ENCODE data around the gene PTRH1. TPM values are rescaled to one million over a fixed set of nuclear protein-coding genes. Genes with fewer than 3 reads are reported as not detected.

PTRH1 gene
- total RNA-seq, 1 experiment from 2014 or later, result 22.4 TPM

DNA sequence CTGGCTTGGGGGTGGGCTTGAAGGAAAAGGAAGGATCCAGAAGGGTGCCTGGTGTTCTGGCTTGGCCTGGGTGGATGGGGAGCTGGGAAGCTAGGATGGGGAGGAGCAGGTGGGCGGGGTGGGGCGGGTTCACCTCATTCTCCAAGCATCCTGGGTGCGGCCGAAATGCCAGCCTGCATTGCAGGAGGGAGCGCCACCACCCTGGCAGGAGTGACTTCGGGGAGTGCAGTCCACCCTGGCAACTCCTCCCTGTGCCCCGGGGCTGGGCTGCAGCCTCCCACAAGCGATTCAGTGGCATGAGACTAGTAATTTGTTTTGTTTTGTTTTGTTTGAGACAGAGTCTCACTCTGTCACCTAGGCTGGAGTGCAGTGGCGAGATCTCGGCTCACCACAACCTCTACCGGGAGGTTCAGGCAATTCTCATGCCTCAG is 5.9 kb upstream of the PTRH1 start:
- H3K36me3 ChIP-seq (ENCODE audit: low read depth), result no peaks in the 10 kb centered on the region
- H3K4me3 ChIP-seq, result no peak overlapping the region
- peak overlapping the region; percentile 61 for H3K27ac ChIP-seq
- H3K9me2 ChIP-seq (ENCODE audit: insufficient read depth), result no peaks in the 10 kb centered on the region
- H3F3A ChIP-seq (ENCODE audit: insufficient read depth, low read depth), result peaks cover 27% of the 10 kb centered on the region
- H3K27me3 ChIP-seq (ENCODE audit: insufficient read depth, low read depth), result no peaks in the 10 kb centered on the region
- no peak for TF ChIP-seq EZH2 (IDR thresholded peaks at IDR 0.05; ENCODE audit: low read depth)
- TF ChIP-seq, protein P1, sequence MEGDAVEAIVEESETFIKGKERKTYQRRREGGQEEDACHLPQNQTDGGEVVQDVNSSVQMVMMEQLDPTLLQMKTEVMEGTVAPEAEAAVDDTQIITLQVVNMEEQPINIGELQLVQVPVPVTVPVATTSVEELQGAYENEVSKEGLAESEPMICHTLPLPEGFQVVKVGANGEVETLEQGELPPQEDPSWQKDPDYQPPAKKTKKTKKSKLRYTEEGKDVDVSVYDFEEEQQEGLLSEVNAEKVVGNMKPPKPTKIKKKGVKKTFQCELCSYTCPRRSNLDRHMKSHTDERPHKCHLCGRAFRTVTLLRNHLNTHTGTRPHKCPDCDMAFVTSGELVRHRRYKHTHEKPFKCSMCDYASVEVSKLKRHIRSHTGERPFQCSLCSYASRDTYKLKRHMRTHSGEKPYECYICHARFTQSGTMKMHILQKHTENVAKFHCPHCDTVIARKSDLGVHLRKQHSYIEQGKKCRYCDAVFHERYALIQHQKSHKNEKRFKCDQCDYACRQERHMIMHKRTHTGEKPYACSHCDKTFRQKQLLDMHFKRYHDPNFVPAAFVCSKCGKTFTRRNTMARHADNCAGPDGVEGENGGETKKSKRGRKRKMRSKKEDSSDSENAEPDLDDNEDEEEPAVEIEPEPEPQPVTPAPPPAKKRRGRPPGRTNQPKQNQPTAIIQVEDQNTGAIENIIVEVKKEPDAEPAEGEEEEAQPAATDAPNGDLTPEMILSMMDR (conservative IDR thresholded peaks at IDR 0.05), result peak; percentile 33; the same call in 1 of the 2 replicates
- DNase-seq, result peak; percentile 90 to 95
- peak overlapping the region; percentile 49 for H3K4me2 ChIP-seq
- ChIA-PET CTCF (interaction anchor here (0.6 to 0.7 kb wide), 2 partner anchors 118 to 410 kb away, joined by 5 to 9 read pairs; no protein-coding TSS in a partner anchor), POLR2A (ENCODE audit: unreplicated experiment) (interaction anchor here (0.6 kb wide), 2 partner anchors 276 to 807 kb away, joined by 6 to 7 read pairs; partner anchors contain the start of gene RALGPS1)
- H4K20me1 ChIP-seq (ENCODE audit: insufficient read depth), result no peaks in the 10 kb centered on the region
- BruUV-seq (replicated peaks), result no TSS peak
- H2AFZ ChIP-seq, result no peak overlapping the region
- no peaks in the 10 kb centered on the region for H3K79me2 ChIP-seq (ENCODE audit: low read depth)
- no peaks in the 10 kb centered on the region for H3K9me3 ChIP-seq (ENCODE audit: insufficient read depth, low read depth)
- H3K4me1 ChIP-seq (replicated peaks; ENCODE audit: insufficient read depth), result peaks cover 16% of the 10 kb centered on the region
- intact Hi-C loops (cut with micrococcal nuclease; ENCODE audit: unreplicated experiment), result loop anchor here (5.0 to 10.0 kb wide), 2 partner anchors 109 to 497 kb away; partner anchors contain the start of gene STXBP1

DNA sequence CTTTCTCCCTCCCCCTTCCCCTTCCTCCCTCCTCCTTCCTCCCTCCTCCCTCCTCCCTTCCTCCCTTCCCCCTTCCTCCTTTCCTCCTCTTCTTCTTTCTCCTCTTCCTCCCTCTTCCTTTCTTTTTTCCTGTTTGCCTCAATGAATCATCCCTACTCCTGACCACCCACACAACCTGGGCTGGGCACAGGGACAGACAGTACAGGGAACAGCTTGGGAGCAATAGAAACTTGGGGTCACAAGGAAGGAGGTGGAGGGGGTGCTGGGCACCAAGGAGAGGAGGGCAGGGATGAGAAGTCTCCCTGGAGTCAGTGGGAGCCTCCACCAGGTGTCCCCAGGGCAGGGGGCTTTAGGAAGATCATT is 5.4 kb upstream of the PTRH1 start:
- H3K4me3 ChIP-seq, result no peak overlapping the region

DNA sequence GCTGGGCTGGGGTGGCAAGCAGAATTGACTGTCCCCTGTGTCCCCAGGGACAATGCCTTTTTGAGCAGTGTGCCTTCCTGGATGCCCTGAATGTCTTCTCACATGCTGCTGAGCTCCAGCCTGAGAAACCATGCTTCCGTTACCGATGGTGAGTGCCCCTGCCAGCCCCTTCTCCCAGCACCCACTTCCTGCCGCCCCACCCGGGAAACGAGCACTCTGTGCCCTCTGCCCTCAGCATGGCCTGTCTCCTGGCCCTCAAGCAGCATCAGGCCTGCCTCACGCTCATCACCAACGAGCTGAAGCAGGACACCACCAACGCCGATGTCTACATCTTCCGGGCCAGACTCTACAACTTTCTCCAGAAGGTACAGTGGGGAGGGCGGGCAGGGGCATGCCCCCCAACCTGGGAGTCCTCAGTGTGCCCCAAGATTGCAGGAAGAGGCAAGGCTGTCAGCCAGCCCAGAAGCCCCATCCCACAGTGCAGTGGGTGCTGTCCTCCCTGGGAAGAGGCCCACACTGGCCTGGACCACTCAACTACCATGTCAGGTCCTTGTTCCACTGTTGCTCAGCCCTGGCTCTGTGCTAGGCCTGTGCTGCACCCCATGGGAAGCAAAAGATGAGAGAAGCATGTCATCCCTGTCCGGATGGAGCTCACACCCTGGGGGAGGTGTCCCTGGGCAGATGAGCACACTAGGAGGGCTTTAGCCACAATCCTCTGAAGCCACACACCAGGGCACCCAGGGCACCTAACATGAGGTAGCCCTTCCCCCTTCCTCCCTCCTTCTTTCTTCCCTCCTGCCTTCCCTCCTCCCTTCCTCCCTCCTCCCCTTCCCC is 4.8 kb upstream of the PTRH1 start:
- no peak overlapping the region for H3K4me2 ChIP-seq
- no peak overlapping the region for H3K4me3 ChIP-seq
- no peak for TF ChIP-seq EZH2 (IDR thresholded peaks at IDR 0.05; ENCODE audit: low read depth)
- TF ChIP-seq, protein P1 (conservative IDR thresholded peaks at IDR 0.05), result no peak
- H3F3A ChIP-seq (ENCODE audit: insufficient read depth, low read depth), result peaks cover 27% of the 10 kb centered on the region
- no peaks in the 10 kb centered on the region for H3K9me3 ChIP-seq (ENCODE audit: insufficient read depth, low read depth)
- H4K20me1 ChIP-seq (ENCODE audit: insufficient read depth), result no peaks in the 10 kb centered on the region
- ChIA-PET CTCF (no interaction called here), POLR2A (ENCODE audit: unreplicated experiment) (interaction anchor here (0.7 kb wide), 1 partner anchor 78 kb away, joined by 14 read pairs; no protein-coding TSS in a partner anchor)
- no peaks in the 10 kb centered on the region for H3K79me2 ChIP-seq (ENCODE audit: low read depth)
- H2AFZ ChIP-seq, result no peak overlapping the region
- H3K36me3 ChIP-seq (ENCODE audit: low read depth), result no peaks in the 10 kb centered on the region
- no TSS peak for BruUV-seq (replicated peaks)
- no peaks in the 10 kb centered on the region for H3K9me2 ChIP-seq (ENCODE audit: insufficient read depth)
- no peaks in the 10 kb centered on the region for H3K27me3 ChIP-seq (ENCODE audit: insufficient read depth, low read depth)
- H3K4me1 ChIP-seq (replicated peaks; ENCODE audit: insufficient read depth), result peaks cover 16% of the 10 kb centered on the region
- intact Hi-C loops (cut with micrococcal nuclease; ENCODE audit: unreplicated experiment), result loop anchor here (5.0 to 10.0 kb wide), 2 partner anchors 108 to 495 kb away; partner anchors contain the start of gene STXBP1
- no peak overlapping the region for H3K27ac ChIP-seq
- no peak for DNase-seq

More for the DNA sequence above, 5.4 kb upstream of the PTRH1 start:
- Histone ChIP-seq H3K36me3 (ENCODE audit: low read depth) (no peaks in the 10 kb centered on the region), H3K4me1 (replicated peaks; ENCODE audit: insufficient read depth) (peaks cover 16% of the 10 kb centered on the region), H3F3A (ENCODE audit: insufficient read depth, low read depth) (peaks cover 27% of the 10 kb centered on the region), H3K27me3 (ENCODE audit: insufficient read depth, low read depth) (no peaks in the 10 kb centered on the region), H3K9me3 (ENCODE audit: insufficient read depth, low read depth) (no peaks in the 10 kb centered on the region), H4K20me1 (ENCODE audit: insufficient read depth) (no peaks in the 10 kb centered on the region), H3K9me2 (ENCODE audit: insufficient read depth) (no peaks in the 10 kb centered on the region), H3K27ac (peak overlapping the region; percentile 37; the same call in 1 of the 2 replicates), H3K4me2 (peak overlapping the region; percentile 49), H2AFZ (no peak overlapping the region), H3K79me2 (ENCODE audit: low read depth) (no peaks in the 10 kb centered on the region)
- TF ChIP-seq EZH2 (IDR thresholded peaks at IDR 0.05; ENCODE audit: low read depth), result no peak
- TF ChIP-seq, protein P1 (conservative IDR thresholded peaks at IDR 0.05), result no peak
- ChIA-PET CTCF (interaction anchor here (0.6 to 0.7 kb wide), 2 partner anchors 117 to 409 kb away, joined by 5 to 9 read pairs; no protein-coding TSS in a partner anchor), POLR2A (ENCODE audit: unreplicated experiment) (interaction anchor here (0.6 kb wide), 1 partner anchor 276 kb away, joined by 7 read pairs; no protein-coding TSS in a partner anchor)
- DNase-seq, result no peak
- no TSS peak for BruUV-seq (replicated peaks)
- intact Hi-C loops (cut with micrococcal nuclease; ENCODE audit: unreplicated experiment), result loop anchor here (5.0 to 10.0 kb wide), 2 partner anchors 109 to 496 kb away; partner anchors contain the start of gene STXBP1
